ENCODE measurements around the gene RGS14. TPM values are rescaled to one million over a fixed set of nuclear protein-coding genes. Genes with fewer than 3 reads are reported as not detected.

RGS14 gene
- total and polyA plus RNA-seq, 3 donors from 2014 or later, result 25.3 to 40.5 (median 39.2) TPM

DNA sequence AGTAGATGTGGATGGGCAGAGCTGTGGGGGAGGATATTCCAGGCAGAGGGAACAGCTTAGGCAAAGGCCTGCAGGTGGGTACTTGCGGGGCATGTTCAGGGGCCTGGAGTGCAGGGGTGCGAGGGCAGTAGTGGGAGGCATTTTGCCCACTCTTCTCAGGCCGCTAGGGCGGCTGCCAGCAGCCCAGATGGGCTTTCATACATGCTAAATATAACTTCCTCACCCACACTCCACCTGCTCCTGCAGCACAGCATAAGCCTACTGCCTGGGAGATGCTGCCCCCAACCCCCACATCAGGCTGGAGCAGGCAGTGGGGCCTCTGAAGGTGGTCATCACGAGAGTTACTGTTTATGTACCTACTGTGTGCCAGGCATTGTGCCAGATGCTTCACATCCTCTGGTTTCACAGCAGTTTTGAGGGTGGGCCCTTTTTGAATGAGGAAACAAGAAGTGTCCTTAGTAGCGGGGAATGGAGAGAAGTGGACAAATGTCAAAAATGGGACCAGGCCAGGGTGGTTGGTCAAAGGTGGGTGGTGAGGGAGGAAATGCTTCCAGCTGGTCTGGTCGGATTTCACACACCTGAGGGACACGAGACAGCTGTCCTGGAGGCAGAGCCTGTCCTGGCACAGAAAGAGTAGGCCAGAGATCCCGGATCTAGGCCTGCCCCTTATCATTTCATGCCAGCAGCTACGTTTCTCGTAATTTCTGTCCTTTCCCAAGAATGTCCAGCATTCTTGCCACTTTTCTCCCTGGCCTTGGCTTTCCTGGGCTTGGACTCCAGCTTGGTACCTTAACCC, 12.1 kb downstream of the RGS14 start:
- DNase-seq, result no peak
- H3K9me3 ChIP-seq, result no peaks in the 10 kb centered on the region
- WGBS, 2 donors, result 65 to 69% methylated on average over 11 of the region's 11 CpGs
- H3K27me3 ChIP-seq, result no peaks in the 10 kb centered on the region
- TF ChIP-seq POLR2A (IDR thresholded peaks at IDR 0.05), result no peak
- TF ChIP-seq, protein P1, sequence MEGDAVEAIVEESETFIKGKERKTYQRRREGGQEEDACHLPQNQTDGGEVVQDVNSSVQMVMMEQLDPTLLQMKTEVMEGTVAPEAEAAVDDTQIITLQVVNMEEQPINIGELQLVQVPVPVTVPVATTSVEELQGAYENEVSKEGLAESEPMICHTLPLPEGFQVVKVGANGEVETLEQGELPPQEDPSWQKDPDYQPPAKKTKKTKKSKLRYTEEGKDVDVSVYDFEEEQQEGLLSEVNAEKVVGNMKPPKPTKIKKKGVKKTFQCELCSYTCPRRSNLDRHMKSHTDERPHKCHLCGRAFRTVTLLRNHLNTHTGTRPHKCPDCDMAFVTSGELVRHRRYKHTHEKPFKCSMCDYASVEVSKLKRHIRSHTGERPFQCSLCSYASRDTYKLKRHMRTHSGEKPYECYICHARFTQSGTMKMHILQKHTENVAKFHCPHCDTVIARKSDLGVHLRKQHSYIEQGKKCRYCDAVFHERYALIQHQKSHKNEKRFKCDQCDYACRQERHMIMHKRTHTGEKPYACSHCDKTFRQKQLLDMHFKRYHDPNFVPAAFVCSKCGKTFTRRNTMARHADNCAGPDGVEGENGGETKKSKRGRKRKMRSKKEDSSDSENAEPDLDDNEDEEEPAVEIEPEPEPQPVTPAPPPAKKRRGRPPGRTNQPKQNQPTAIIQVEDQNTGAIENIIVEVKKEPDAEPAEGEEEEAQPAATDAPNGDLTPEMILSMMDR (IDR thresholded peaks at IDR 0.05), result no peak
- H3K36me3 ChIP-seq (ENCODE audit: low read depth, missing control alignments), result no peaks in the 10 kb centered on the region
- intact Hi-C loops (cut with DNase I; ENCODE audit: low total_unique reads), result no loop called here
- H3K4me3 ChIP-seq, result no peak overlapping the region
- peaks cover 18% of the 10 kb centered on the region for H3K4me1 ChIP-seq
- H3K27ac ChIP-seq, result no peak overlapping the region

GRCh38 chr5:177370488-177371119, 12.9 kb downstream of the RGS14 start:
- DNase-seq, result peak; percentile 84
- Histone ChIP-seq H3K36me3 (ENCODE audit: low read depth, missing control alignments) (no peaks in the 10 kb centered on the region), H3K4me3 (no peak overlapping the region), H3K4me1 (peaks cover 18% of the 10 kb centered on the region), H3K27ac (no peak overlapping the region), H3K9me3 (no peaks in the 10 kb centered on the region), H3K27me3 (no peaks in the 10 kb centered on the region)
- intact Hi-C loops (cut with DNase I; ENCODE audit: low total_unique reads), result no loop called here
- WGBS, 2 donors, result 36 to 55% methylated on average over 3 to 12 of the region's 42 CpGs
- no peak for TF ChIP-seq POLR2A (IDR thresholded peaks at IDR 0.05)
- TF ChIP-seq, protein P1 (IDR thresholded peaks at IDR 0.05), result peak in 1 of 3 experiments; percentile 47

- H3K36me3 ChIP-seq (ENCODE audit: low read depth, missing control alignments), result no peaks in the 10 kb centered on the region
- intact Hi-C loops (cut with DNase I; ENCODE audit: low total_unique reads), result no loop called here
- no peak overlapping the region for H3K4me3 ChIP-seq
- no peak for TF ChIP-seq POLR2A (IDR thresholded peaks at IDR 0.05)
- TF ChIP-seq, protein P1 (IDR thresholded peaks at IDR 0.05), result no peak
- H3K9me3 ChIP-seq, result no peaks in the 10 kb centered on the region
- peaks cover 19% of the 10 kb centered on the region for H3K4me1 ChIP-seq
- WGBS, 2 donors, result 69 to 85% methylated on average over 13 to 21 of the region's 26 CpGs
- no peak overlapping the region for H3K27ac ChIP-seq
- no peaks in the 10 kb centered on the region for H3K27me3 ChIP-seq
- no peak for DNase-seq
Observed at GRCh38 chr5:177371120-177372033, 13.7 kb downstream of the RGS14 start.

DNA sequence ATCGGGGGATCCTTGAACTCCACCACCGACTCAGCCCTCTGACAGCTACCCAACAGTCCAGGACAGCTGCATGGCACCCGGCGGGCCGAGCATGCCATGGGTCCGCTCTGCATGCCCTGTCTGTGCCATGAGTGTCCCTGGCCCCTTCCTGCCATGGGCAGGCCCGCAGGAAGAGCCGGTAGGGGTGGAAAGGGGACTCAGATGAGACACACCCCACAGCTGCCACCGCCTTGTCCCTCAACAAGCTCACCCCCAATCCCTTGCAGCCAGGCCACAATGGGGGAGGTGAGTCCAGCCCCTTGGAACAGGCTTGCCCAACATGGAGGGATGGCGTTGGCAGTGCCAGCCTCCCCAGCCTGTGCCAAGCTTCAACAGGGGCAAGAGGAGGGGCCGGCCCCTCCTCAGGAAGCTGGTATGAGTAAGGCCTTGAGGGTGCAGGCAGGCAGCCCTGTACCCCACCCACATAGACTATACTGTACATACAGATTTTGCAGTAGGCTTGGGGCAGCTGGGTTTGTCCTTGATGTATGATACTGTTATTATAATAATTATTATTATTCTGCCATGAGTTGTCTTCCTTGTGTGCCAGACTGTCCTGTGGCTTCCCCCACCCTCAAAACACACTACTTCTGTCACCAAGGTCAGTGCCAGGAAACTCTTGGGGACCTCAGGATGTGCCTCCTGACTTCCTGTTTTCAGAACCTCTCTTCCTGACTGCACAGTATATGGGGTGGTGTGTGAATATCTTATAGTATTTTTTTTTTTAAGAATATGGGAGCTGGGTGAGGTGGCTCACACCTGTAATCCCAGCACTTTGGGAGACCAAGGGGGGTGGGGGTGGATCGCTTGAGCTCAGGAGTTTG, 14.5 kb downstream of the RGS14 start:
- DNase-seq, result no peak
- no peak overlapping the region for H3K27ac ChIP-seq
- peaks cover 14% of the 10 kb centered on the region for H3K4me1 ChIP-seq
- no peaks in the 10 kb centered on the region for H3K36me3 ChIP-seq (ENCODE audit: low read depth, missing control alignments)
- no peaks in the 10 kb centered on the region for H3K9me3 ChIP-seq
- intact Hi-C loops (cut with DNase I; ENCODE audit: low total_unique reads), result no loop called here
- TF ChIP-seq, protein P1 (IDR thresholded peaks at IDR 0.05), result no peak
- TF ChIP-seq POLR2A (IDR thresholded peaks at IDR 0.05), result no peak
- WGBS, 2 donors, result 91 to 92% methylated on average over 4 to 11 of the region's 12 CpGs
- H3K27me3 ChIP-seq, result no peaks in the 10 kb centered on the region
- H3K4me3 ChIP-seq, result no peak overlapping the region

All from testis (tissue), 3 donors.